HCT116 (cell line): ENCODE results near the gene HMGXB4. TPM values are rescaled to one million over a fixed set of nuclear protein-coding genes. Genes with fewer than 3 reads are reported as not detected.

ENCODE experiments used
- ATAC-seq: fragments of 200-7000 bp; cut with Tn5 transposase; 2 replicates; pipeline ENCODE4 v1.9.1; 2020; ENCODE audit warnings: mild to moderate bottlenecking, moderate library complexity
- BruUV-seq: library from RNA; stranded (reverse); fragments of 400-500 nt; replicated peaks from 2 replicates; lab custom pipeline; 2021; lab: Mats Ljungman, UMichigan
- CTCF ChIA-PET: fragments of 300-600 bp; sonication (Branson Sonifier 250); formaldehyde crosslinking; loops from one replicate; lab custom pipeline; 2021; ENCODE audit warnings: antibody characterized with exemption; lab: Charles Lee
- POLR2A ChIA-PET: fragments of 300-600, 350-600 bp; sonication (Branson Sonifier 250); formaldehyde crosslinking; loops from one replicate; lab custom pipeline; 2021; ENCODE audit warnings: antibody characterized with exemption; lab: Charles Lee
- RAD21 ChIA-PET, 2 experiments: fragments of 300-600 bp; sonication (Branson Sonifier 250); formaldehyde crosslinking; loops; one replicate each; lab custom pipeline; 2023; ENCODE audit warnings: low total read pairs in 2 of 2; ENCODE audit not compliant: uncharacterized antibody in 2 of 2, unreplicated experiment in 2 of 2, low non-redundant PET in 1 of 2; lab: Charles Lee
- DNase-seq: peaks from one replicate; pipeline ENCODE4 v3.0.0-alpha.2; 2010; ENCODE audit warnings: low read depth, low spot score
- H2AFZ ChIP-seq: fragments of 200-600 bp; shearing (Covaris generic), sonication (generic); 2 replicates; pipeline ENCODE4 v1.6.1; 2017; ENCODE audit warnings: low read depth, mixed run types, mixed read lengths, antibody characterized with exemption, low read length; ENCODE audit not compliant: poor library complexity, severe bottlenecking
- H3K27ac ChIP-seq: 2 replicates; pipeline ENCODE4 v1.5.1; 2012; ENCODE audit warnings: low read depth, low read length
- H3K27me3 ChIP-seq: fragments of 200-600 bp; sonication (generic); 2 replicates; pipeline ENCODE4 v1.6.1; 2016; ENCODE audit warnings: mixed run types, low read length, mixed read lengths; ENCODE audit not compliant: insufficient read depth
- H3K36me3 ChIP-seq, 2 experiments: fragments of 200-500 bp in 1 of 2; fragments of 200-600 bp in 1 of 2; sonication (Bioruptor generic) in 1 of 2; sonication (generic) in 1 of 2; 2 replicates each; pipeline versions ENCODE4 v1.5.1 to v1.6.1; 2014 to 2016; ENCODE audit warnings: low read length in 2 of 2, inconsistent platforms in 1 of 2, mixed read lengths in 1 of 2, mixed run types in 1 of 2; ENCODE audit not compliant: insufficient read depth in 2 of 2, control insufficient read depth in 1 of 2
- H3K4me1 ChIP-seq, 2 experiments: fragments of 200-600 bp in 1 of 2; sonication (generic) in 1 of 2; 2 replicates each; pipeline versions ENCODE4 v1.5.1 to v1.6.1; 2012 to 2017; ENCODE audit warnings: low read length in 2 of 2, inconsistent platforms in 1 of 2, mild to moderate bottlenecking in 1 of 2, mixed read lengths in 1 of 2, mixed run types in 1 of 2, moderate library complexity in 1 of 2; ENCODE audit not compliant: insufficient read depth in 2 of 2, control insufficient read depth in 1 of 2
- H3K4me2 ChIP-seq: fragments of 200-600 bp; sonication (generic); 2 replicates; pipeline ENCODE4 v1.6.1; 2017; ENCODE audit warnings: mixed run types, low read length, mixed read lengths
- H3K4me3 ChIP-seq, 2 experiments: fragments of 200-600 bp in 1 of 2; sonication (generic) in 1 of 2; replicated peaks in 1 of 2; 2 replicates each; pipeline ENCODE4 v1.5.1; 2011 to 2016; ENCODE audit warnings: low read length in 2 of 2, control low read depth in 1 of 2, low read depth in 1 of 2, mild to moderate bottlenecking in 1 of 2, mixed read lengths in 1 of 2, mixed run types in 1 of 2
- H3K79me2 ChIP-seq: fragments of 200-600 bp; sonication (generic); 2 replicates; pipeline ENCODE4 v1.6.1; 2017; ENCODE audit warnings: mild to moderate bottlenecking, mixed run types, low read length, moderate library complexity, mixed read lengths; ENCODE audit not compliant: insufficient read depth
- H3K9ac ChIP-seq: fragments of 200-600 bp; sonication (generic); 2 replicates; pipeline ENCODE4 v1.6.1; 2016; ENCODE audit warnings: low read length, mixed read lengths
- H3K9me2 ChIP-seq: fragments of 200-600 bp; sonication (generic), shearing (Covaris generic); 2 replicates; pipeline ENCODE4 v1.6.1; 2017; ENCODE audit warnings: mixed run types, mild to moderate bottlenecking, moderate library complexity; ENCODE audit not compliant: insufficient read depth
- H3K9me3 ChIP-seq, 2 experiments: fragments of 200-500 bp in 1 of 2; fragments of 200-600 bp in 1 of 2; sonication (Bioruptor generic) in 1 of 2; sonication (generic) in 1 of 2; 2 replicates each; pipeline ENCODE4 v1.6.1; 2014 to 2017; ENCODE audit warnings: low read length in 2 of 2, mixed read lengths in 2 of 2, inconsistent platforms in 1 of 2, low read depth in 1 of 2, mild to moderate bottlenecking in 1 of 2, mixed run types in 1 of 2, moderate library complexity in 1 of 2; ENCODE audit not compliant: control insufficient read depth in 1 of 2, insufficient read depth in 1 of 2
- H4K20me1 ChIP-seq: fragments of 200-600 bp; sonication (generic), shearing (Covaris generic); 2 replicates; pipeline ENCODE4 v1.6.1; 2017; ENCODE audit warnings: mixed run types, mild to moderate bottlenecking, moderate library complexity; ENCODE audit not compliant: insufficient read depth
- CEBPB ChIP-seq: IDR thresholded peaks from 2 replicates; pipeline ENCODE4 v1.6.1; 2012; ENCODE audit warnings: low read depth
- EZH2 ChIP-seq: fragments of 200-600 bp; sonication (generic); IDR thresholded peaks from 2 replicates; pipeline ENCODE4 v1.6.1; 2017; ENCODE audit warnings: antibody characterized with exemption, mixed run types
- JUND ChIP-seq: IDR thresholded peaks from 2 replicates; pipeline ENCODE4 v1.6.1; 2012
- POLR2A ChIP-seq: IDR thresholded peaks from 2 replicates; pipeline ENCODE4 v1.7.0; 2011; ENCODE audit warnings: borderline replicate concordance; ENCODE audit not compliant: insufficient read depth, insufficient read length; ENCODE audit errors: extremely low read depth
- SIN3A ChIP-seq: IDR thresholded peaks from 2 replicates; pipeline ENCODE4 v1.6.1; 2012; ENCODE audit warnings: low read depth
- SP1 ChIP-seq: IDR thresholded peaks from 2 replicates; pipeline ENCODE4 v1.6.1; 2012; ENCODE audit warnings: low read depth
- SRF ChIP-seq: IDR thresholded peaks from 2 replicates; pipeline ENCODE4 v1.6.1; 2012; ENCODE audit warnings: low read depth
- TCF7L2 ChIP-seq: IDR thresholded peaks from 2 replicates; pipeline ENCODE4 v1.7.0; 2011; ENCODE audit warnings: borderline replicate concordance, inconsistent platforms; ENCODE audit not compliant: insufficient read depth, insufficient read length; ENCODE audit errors: extremely low read depth
- YY1 ChIP-seq: IDR thresholded peaks from 2 replicates; pipeline ENCODE4 v1.6.1; 2011; ENCODE audit warnings: low read length, low read depth, moderate library complexity, mild to moderate bottlenecking; ENCODE audit not compliant: insufficient replicate concordance; ENCODE audit errors: extremely low read depth
- intact Hi-C: fragments of 100-400 bp; cut with micrococcal nuclease; formaldehyde crosslinking; loops from 2 replicates; pipeline ENCODE4 v1.10.0; 2022
- total RNA-seq: library from RNA; stranded (reverse); gene quantifications from one replicate; pipeline ENCODE4 v1.2.1, GENCODE V29; 2021; ENCODE audit not compliant: unreplicated experiment
- TF ChIP-seq, protein P1 (sequence below): IDR thresholded peaks from 2 replicates; pipeline ENCODE4 v1.6.1; 2012

Gene HMGXB4
- total RNA-seq, 1 experiment from 2014 or later: 36.7 TPM

DNA sequence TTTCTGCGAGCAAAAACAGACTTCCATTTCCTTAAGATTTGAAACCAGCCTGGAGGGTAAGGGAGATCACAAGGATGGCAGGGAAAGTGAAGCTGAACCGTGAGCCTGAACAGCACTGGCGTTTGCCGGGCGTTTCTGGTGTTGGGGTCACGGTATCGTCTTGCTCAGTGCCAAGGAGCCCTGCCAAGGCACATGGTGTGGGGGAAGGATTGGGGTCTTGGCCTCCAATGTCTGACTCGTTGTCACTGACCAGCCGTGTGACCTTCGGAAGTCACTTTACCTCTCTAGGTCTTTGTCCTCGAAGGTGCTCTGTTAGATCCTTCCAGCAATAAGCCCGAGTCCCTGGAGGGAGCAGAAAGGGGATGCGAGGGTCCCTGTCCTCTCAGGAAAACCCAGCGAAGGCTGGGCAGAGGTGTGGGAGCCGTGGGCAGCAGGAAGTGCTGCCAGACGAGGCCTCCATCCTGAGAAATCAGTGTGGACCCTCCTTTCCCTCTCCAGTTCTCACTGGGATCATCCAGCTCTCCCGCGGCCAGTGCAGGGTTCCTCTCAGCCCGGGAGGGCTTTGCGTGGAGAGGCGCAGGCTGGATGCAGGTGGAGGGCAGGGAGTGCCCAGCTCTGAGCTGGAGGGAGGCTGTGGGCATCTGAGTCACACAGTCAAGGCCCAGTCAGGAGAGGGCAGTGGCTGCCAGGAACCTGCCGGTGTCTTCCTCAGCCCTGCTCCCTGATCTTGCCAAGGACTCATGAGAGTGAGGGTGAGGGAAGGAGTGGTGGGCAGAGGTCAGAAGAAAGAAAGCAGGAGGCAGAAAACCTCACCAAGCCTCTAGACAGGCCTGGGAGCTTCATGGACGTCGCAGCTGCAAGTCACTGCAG lies 61.3 kb downstream of the HMGXB4 start:
- POLR2A ChIA-PET: no interaction called here
- no TSS peak for BruUV-seq
- peaks cover 0 to 1% of the 10 kb centered on the region in 2 experiments; a peak in 2 of 4 replicates for H3K36me3 ChIP-seq

GRCh38 chr22:35319244-35319985 lies 62.1 kb downstream of the HMGXB4 start:
- H3K9me2 ChIP-seq: no peaks in the 10 kb centered on the region
- H4K20me1 ChIP-seq: no peaks in the 10 kb centered on the region
- POLR2A ChIA-PET: no interaction called here
- ATAC-seq (no peak), DNase-seq (no peak)
- BruUV-seq: no TSS peak
- intact Hi-C loops: no loop called here
- peaks cover 2 to 5% of the 10 kb centered on the region in 2 experiments; a peak in 2 of 4 replicates for H3K36me3 ChIP-seq
- no peak overlapping the region for H2AFZ ChIP-seq
- no peak overlapping the region for H3K27ac ChIP-seq
- H3K4me2 ChIP-seq: no peak overlapping the region
- no peaks in the 10 kb centered on the region for H3K9me3 ChIP-seq
- TF ChIP-seq SRF: no peak
- TF ChIP-seq, protein P1, sequence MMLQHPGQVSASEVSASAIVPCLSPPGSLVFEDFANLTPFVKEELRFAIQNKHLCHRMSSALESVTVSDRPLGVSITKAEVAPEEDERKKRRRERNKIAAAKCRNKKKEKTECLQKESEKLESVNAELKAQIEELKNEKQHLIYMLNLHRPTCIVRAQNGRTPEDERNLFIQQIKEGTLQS: no peak
- TF ChIP-seq CEBPB: no peak
- no peak for TF ChIP-seq POLR2A
- TF ChIP-seq, all 23 proteins: peak for 0
- Histone ChIP-seq H3K9ac (no peak overlapping the region), H3K79me2 (no peaks in the 10 kb centered on the region), H3K4me1 (peaks cover 0 to 4% of the 10 kb centered on the region in 2 experiments; a peak in 1 of 4 replicates), H3K27me3 (no peaks in the 10 kb centered on the region), H3K4me3 (no peak overlapping the region)
- CTCF ChIA-PET: no interaction called here
- RAD21 ChIA-PET: no interaction called here

More for the DNA sequence above, 61.3 kb downstream of the HMGXB4 start:
- DNase-seq (no peak), ATAC-seq (no peak)
- Histone ChIP-seq H3K9me2 (no peaks in the 10 kb centered on the region), H3K27ac (no peak overlapping the region), H3K79me2 (no peaks in the 10 kb centered on the region), H3K4me1 (peaks cover 2 to 13% of the 10 kb centered on the region in 2 experiments; a peak in 3 of 4 replicates), H4K20me1 (no peaks in the 10 kb centered on the region), H3K9ac (no peak overlapping the region), H3K9me3 (no peaks in the 10 kb centered on the region), H2AFZ (no peak overlapping the region), H3K4me2 (no peak overlapping the region), H3K4me3 (no peak overlapping the region), H3K27me3 (no peaks in the 10 kb centered on the region)
- ChIA-PET CTCF (no interaction called here), RAD21 (no interaction called here)
- TF ChIP-seq YY1 (no peak), TCF7L2 (no peak), EZH2 (no peak), CEBPB (no peak), SIN3A (no peak), SP1 (no peak), JUND (no peak)
- intact Hi-C loops: no loop called here
